Prostate gland (tissue), 2 donors: ENCODE measurements around the gene OR10Z1.

Source experiments
- CTCF ChIP-seq, 4 experiments: fragments of 200-600 bp in 2 of 4; fragments of 450-650 bp in 2 of 4; sonication (generic) in 2 of 4; IDR thresholded peaks; 1 replicate in 3 of 4; 2 replicates in 1 of 4; pipeline ENCODE4 v1.5.1; 2016 to 2019; ENCODE audit warnings: antibody characterized with exemption in 4 of 4, mild to moderate bottlenecking in 2 of 4, moderate library complexity in 2 of 4
- POLR2A ChIP-seq: fragments of 450-650 bp; IDR thresholded peaks from one replicate; pipeline ENCODE4 v1.6.1; 2016; ENCODE audit warnings: antibody characterized with exemption, mild to moderate bottlenecking

- TF ChIP-seq CTCF (IDR thresholded peaks at IDR 0.05) (no peak), POLR2A (no peak)
Measured at GRCh38 chr1:158600735-158601134, 4.3 kb upstream of the OR10Z1 start.
